K562 (cell line): ENCODE measurements around the gene SYT7. TPM values are rescaled to one million over a fixed set of nuclear protein-coding genes. Genes with fewer than 3 reads are reported as not detected.

ENCODE experiments used
- ATAC-seq: fragments of 200-7000 bp; cut with Tn5 transposase; 3 replicates; pipeline ENCODE4 v1.9.1; 2020; ENCODE audit warnings: moderate library complexity
- BruUV-seq: library from RNA; stranded (reverse); fragments of 400-500 nt; replicated peaks from 2 replicates; lab custom pipeline; 2021; lab: Mats Ljungman, UMichigan
- CTCF ChIA-PET: fragments of 300-600 bp; formaldehyde crosslinking; extraction: SDS; loops from one replicate; lab custom pipeline; 2021; ENCODE audit warnings: low intra/inter-chr PET ratio; lab: Yijun Ruan, JAX
- POLR2A ChIA-PET: fragments of 300-600, 350-650 bp; sonication (Branson Sonifier 250); formaldehyde crosslinking; extraction: SDS; loops from one replicate; lab custom pipeline; 2021; ENCODE audit warnings: antibody characterized with exemption, inconsistent platforms; lab: Yijun Ruan, JAX
- DNase-seq, 4 experiments: peaks; one replicate each; pipeline versions ENCODE4 v3.0.0 to v3.0.0-alpha.2; 2011 to 2018; ENCODE audit warnings: low spot score in 3 of 4, mixed read lengths in 3 of 4; ENCODE audit errors: extremely low read depth in 1 of 4
- FAIRE-seq: peaks from 2 replicates; lab custom pipeline; 2011; peaks lifted over from hg19 to GRCh38; lab: Jason Lieb, UNC
- H2AFZ ChIP-seq: 2 replicates; pipeline ENCODE4 v1.6.0; 2011; ENCODE audit warnings: low read depth, low read length, control low read depth, inconsistent platforms
- H3K27ac ChIP-seq: fragments of 200-600 bp; 3 replicates; pipeline ENCODE4 v1.8.0; 2011; ENCODE audit warnings: low read depth, mild to moderate bottlenecking, control low read depth, inconsistent platforms, low read length, moderate library complexity, mixed read lengths; ENCODE audit errors: extremely low read depth
- H3K27me3 ChIP-seq, 2 experiments: fragments of 300-600 bp in 1 of 2; 2 replicates in 1 of 2; 3 replicates in 1 of 2; pipeline versions ENCODE4 v1.6.0 to v1.8.0; 2011; ENCODE audit warnings: inconsistent platforms in 2 of 2, low read length in 2 of 2, mild to moderate bottlenecking in 1 of 2, mixed read lengths in 1 of 2, moderate library complexity in 1 of 2; ENCODE audit not compliant: control insufficient read depth in 2 of 2, insufficient read depth in 2 of 2
- H3K36me3 ChIP-seq: fragments of 300-600 bp; 3 replicates; pipeline ENCODE4 v1.8.0; 2011; ENCODE audit warnings: mild to moderate bottlenecking, low read length, inconsistent platforms; ENCODE audit not compliant: control insufficient read depth, insufficient read depth
- H3K4me1 ChIP-seq, 2 experiments: fragments of 200-600 bp in 1 of 2; replicated peaks in 1 of 2; 2 replicates in 1 of 2; 3 replicates in 1 of 2; pipeline versions ENCODE4 v1.5.1 to v1.8.0; 2011; ENCODE audit warnings: inconsistent platforms in 2 of 2, low read length in 2 of 2, mild to moderate bottlenecking in 1 of 2, mixed read lengths in 1 of 2, moderate library complexity in 1 of 2; ENCODE audit not compliant: control insufficient read depth in 2 of 2, insufficient read depth in 2 of 2
- H3K4me2 ChIP-seq: 2 replicates; pipeline ENCODE4 v1.6.1; 2011; ENCODE audit warnings: low read length, control low read depth, inconsistent platforms, mixed read lengths; ENCODE audit not compliant: insufficient read depth
- H3K4me3 ChIP-seq: fragments of 200-600 bp; sonication (generic), shearing (Covaris generic); 2 replicates; pipeline ENCODE4 v1.5.1; 2016; ENCODE audit warnings: control low read depth, inconsistent platforms
- H3K79me2 ChIP-seq: fragments of 200-600 bp; 3 replicates; pipeline ENCODE4 v1.8.0; 2011; ENCODE audit warnings: low read length, inconsistent platforms; ENCODE audit not compliant: control insufficient read depth, insufficient read depth
- H3K9ac ChIP-seq, 2 experiments: 2 replicates each; pipeline versions ENCODE4 v1.6.0 to v1.6.1; 2011; ENCODE audit warnings: low read depth in 2 of 2, low read length in 2 of 2, control low read depth in 1 of 2, inconsistent platforms in 1 of 2, mild to moderate bottlenecking in 1 of 2, mixed read lengths in 1 of 2; ENCODE audit not compliant: insufficient read depth in 1 of 2
- H3K9me1 ChIP-seq: one replicate; pipeline ENCODE4 v1.6.0; 2011; ENCODE audit warnings: inconsistent platforms, mild to moderate bottlenecking, low read length, moderate library complexity; ENCODE audit not compliant: control insufficient read depth, insufficient read depth
- H3K9me3 ChIP-seq: replicated peaks from 2 replicates; pipeline ENCODE4 v1.5.1; 2011; ENCODE audit warnings: low read depth, low read length, inconsistent platforms; ENCODE audit not compliant: control insufficient read depth, insufficient read depth
- H4K20me1 ChIP-seq: replicated peaks from 2 replicates; pipeline ENCODE4 v1.6.1; 2011; ENCODE audit warnings: low read length, inconsistent platforms, mixed read lengths; ENCODE audit not compliant: control insufficient read depth, insufficient read depth
- ATF1 ChIP-seq, 2 experiments: fragments of 450-650 bp in 1 of 2; IDR thresholded peaks; 2 replicates each; pipeline ENCODE4 v1.6.1; 2016; ENCODE audit warnings: missing compliant biosample characterization in 1 of 2, missing genetic modification characterization in 1 of 2
- BHLHE40 ChIP-seq: IDR thresholded peaks from 2 replicates; pipeline ENCODE4 v1.6.1; 2011; ENCODE audit warnings: low read length, improper control_type of control experiment
- CTCF ChIP-seq, 3 experiments: IDR thresholded peaks in 2 of 3; conservative IDR thresholded peaks in 1 of 3; 2 replicates each; pipeline ENCODE4 v1.5.1; 2011 to 2012; ENCODE audit warnings: low read length in 3 of 3, mild to moderate bottlenecking in 3 of 3, control low read depth in 2 of 3, improper control_type of control experiment in 1 of 3, inconsistent platforms in 1 of 3, low read depth in 1 of 3, mixed read lengths in 1 of 3, moderate library complexity in 1 of 3; ENCODE audit not compliant: insufficient read depth in 2 of 3
- DACH1 ChIP-seq: fragments of 450-650 bp; IDR thresholded peaks from 2 replicates; pipeline ENCODE4 v1.6.1; 2018; ENCODE audit not compliant: partially characterized antibody
- FUS ChIP-seq: fragments of 200-400 bp; formaldehyde crosslinking; optimal IDR thresholded peaks from 2 replicates; pipeline ENCODE3; 2017; ENCODE audit warnings: low read depth, low read length
- MTF1 ChIP-seq: fragments of 250-450 bp; sonication (Bioruptor Pico); IDR thresholded peaks from 2 replicates; pipeline ENCODE4 v1.9.0; 2021; ENCODE audit warnings: moderate library complexity, mild to moderate bottlenecking, inconsistent platforms, borderline replicate concordance
- WGBS: fragments of 100-300 bp; shearing (Covaris generic); methylation state at CpG from one replicate; pipeline ENCODE4 v1.1.6; 2016; ENCODE audit warnings: low coverage, mixed read lengths; ENCODE audit not compliant: insufficient coverage; ENCODE audit errors: missing lambda C conversion rate; 5-methylcytosine and 5-hydroxymethylcytosine counted together
- in situ Hi-C: fragments of 300-500 bp; cut with MboI; formaldehyde crosslinking; loops from 4 replicates; pipeline ENCODE4 v1.15.0; 2018; ENCODE audit warnings: inconsistent platforms, mixed read lengths
- intact Hi-C: fragments of 100-400 bp; cut with micrococcal nuclease; formaldehyde crosslinking; loops from 2 replicates; pipeline ENCODE4 v1.14.2; 2022
- polyA plus RNA-seq, 8 experiments: library from polyadenylated mRNA; depleted of rRNA in 4 of 8; stranded (reverse) in 5 of 8; unstranded in 3 of 8; fragments of >200 nt; fragmentation: Nextera tagmentation in 2 of 8; fragmentation: Illumina TruSeq in 1 of 8; extraction: Ambion mirVana in 2 of 8; extraction: Trizol in 1 of 8; gene quantifications; 2 replicates each; pipeline versions ENCODE4 v1.2.1 to v1.2.3, GENCODE V29; 2011 to 2014; ENCODE audit warnings: inconsistent platforms in 1 of 8, missing spikeins in 1 of 8
- total RNA-seq, 7 experiments: library from RNA; depleted of rRNA in 6 of 7; stranded (reverse); fragments of >200 nt in 6 of 7; fragmentation: Illumina TruSeq in 2 of 7; extraction: Trizol in 2 of 7; gene quantifications; 2 replicates each; pipeline versions ENCODE4 v1.2.1 to v1.2.3, GENCODE V29; 2011 to 2021; ENCODE audit warnings: low replicate concordance in 1 of 7

The SYT7 gene
- total and polyA plus RNA-seq, 9 of the 15 experiments (the other 6 are each of a cell fraction or from before 2014, with no cell fraction given): 0.01 to 0.51 (median 0.16) TPM; not detected in 1

- no peak for TF ChIP-seq CTCF (IDR thresholded peaks at IDR 0.05 in 2 of 3, conservative IDR thresholded peaks at IDR 0.05 in 1 of 3; ENCODE audit: insufficient read depth in 2 of 3, low read depth in 1 of 3, low read length in 3 of 3)
- no peak for TF ChIP-seq FUS
These were observed 38.8 kb upstream of the SYT7 start (continued) for GRCh38 chr11:61619471-61620226.

GRCh38 chr11:61618978-61619377 is 38.1 kb upstream of the SYT7 start:
- Histone ChIP-seq H3K27ac (no peak overlapping the region), H2AFZ (no peak overlapping the region), H4K20me1 (no peaks in the 10 kb centered on the region), H3K4me3 (no peak overlapping the region), H3K4me2 (no peak overlapping the region), H3K79me2 (no peaks in the 10 kb centered on the region), H3K9me3 (no peaks in the 10 kb centered on the region), H3K9me1 (no peaks in the 10 kb centered on the region), H3K4me1 (no peaks in the 10 kb centered on the region), H3K36me3 (no peaks in the 10 kb centered on the region), H3K27me3 (peaks cover 13 to 48% of the 10 kb centered on the region in 2 experiments), H3K9ac (no peak overlapping the region)
- ChIA-PET CTCF (interaction anchor here (0.7 kb wide), 2 partner anchors 39 to 499 kb away, joined by 3 read pairs; no protein-coding TSS in a partner anchor), POLR2A (interaction anchor here (0.6 kb wide), 2 partner anchors 147 to 438 kb away, joined by 3 to 4 read pairs; no protein-coding TSS in a partner anchor)
- no peak for ATAC-seq
- no peak for TF ChIP-seq BHLHE40
- TF ChIP-seq DACH1: no peak
- no peak for TF ChIP-seq MTF1
- no peak for TF ChIP-seq ATF1 (CRISPR knock-in tag; IDR thresholded peaks at IDR 0.05)
- TF ChIP-seq ATF1 (tag; IDR thresholded peaks at IDR 0.05): no peak
- intact Hi-C loops: no loop called here
- FAIRE-seq: no peak
- no TSS peak for BruUV-seq
- 5% methylated on average over 5 of the region's 5 CpGs for WGBS
- in situ Hi-C loops: no loop called here
- no peak for DNase-seq
